NCI-H187 (cell line): ENCODE results near the gene RC3H1.
"Not testable (repeated sequence)": the region's sequence is repeated elsewhere in the genome, so short reads cannot be mapped to it uniquely, and the experiment has no call there.

Experiments
- DNase-seq, 2 experiments: peaks; one replicate each; lab custom pipeline; 2025; lab: John Stamatoyannopoulos, UW

Gene RC3H1

GRCh38 chr1:173937062-173937461, 85.1 kb downstream of the RC3H1 start:
- DNase-seq: no peak

GRCh38 chr1:173934440-173934839, 87.7 kb downstream of the RC3H1 start:
- no peak for DNase-seq

GRCh38 chr1:173930541-173930940, 91.6 kb downstream of the RC3H1 start:
- not testable (repeated sequence) for DNase-seq

- DNase-seq: no peak
Observed at GRCh38 chr1:173925306-173926242, 96.6 kb downstream of the RC3H1 start.

DNA sequence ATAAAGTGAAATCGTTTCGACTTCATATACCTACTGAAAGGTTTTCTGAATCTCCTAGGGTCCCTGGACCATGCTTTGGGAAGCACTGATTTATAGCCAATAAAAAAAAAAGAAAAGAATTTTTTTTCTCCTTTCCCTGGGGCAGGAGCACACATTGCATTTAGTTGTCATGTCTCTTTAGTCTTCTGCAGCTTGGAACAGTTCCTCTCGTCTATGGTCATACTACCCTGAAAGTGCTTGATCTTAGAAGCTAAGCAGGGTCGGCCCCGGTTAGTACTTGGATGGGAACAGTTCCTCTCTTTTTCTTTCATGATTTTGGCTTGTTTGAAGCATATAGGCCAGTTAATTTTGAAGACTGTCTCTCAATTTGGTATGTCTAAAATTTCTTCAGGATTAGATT, 101.3 kb downstream of the RC3H1 start:
- DNase-seq: no peak

DNA sequence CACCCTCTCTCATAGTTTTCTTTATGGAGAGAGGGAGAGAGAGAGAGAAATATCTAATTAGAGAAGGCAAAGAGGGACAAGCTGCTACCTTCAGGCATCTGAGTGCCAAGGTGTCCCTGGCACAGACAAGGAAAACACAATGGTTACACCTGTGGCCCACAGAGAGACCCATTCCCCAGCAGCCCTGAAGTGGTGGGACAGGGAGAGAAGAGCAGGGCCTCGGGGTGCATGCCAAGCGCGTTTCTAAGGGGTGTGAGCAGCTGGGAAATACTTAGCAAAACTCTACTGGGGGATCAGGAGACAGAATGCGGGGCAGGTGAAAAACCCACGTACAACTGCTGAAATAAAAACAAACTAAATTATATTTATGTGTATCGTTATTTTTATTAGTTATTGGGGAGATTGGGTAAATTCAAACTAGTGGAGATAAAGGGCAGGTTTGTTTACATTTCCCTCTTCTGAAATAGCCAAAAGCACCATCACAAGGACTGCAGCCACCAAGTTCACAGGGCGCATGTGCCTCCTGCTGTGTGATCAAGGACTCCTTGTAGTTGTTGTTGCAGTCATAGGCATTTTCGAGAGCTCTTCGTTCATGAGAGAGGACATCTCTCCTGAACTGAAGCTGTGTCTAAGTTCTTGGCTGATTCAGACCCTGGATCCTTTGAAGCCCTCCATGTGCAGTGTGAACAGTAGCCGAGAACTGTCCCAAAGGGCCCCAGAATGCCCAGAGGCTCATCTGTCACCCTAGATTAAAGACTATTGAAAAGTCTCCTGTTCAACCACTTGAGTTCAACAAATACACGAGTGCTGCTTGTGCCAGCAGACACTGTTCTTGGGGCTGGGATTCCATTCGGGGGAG, 104.3 kb downstream of the RC3H1 start:
- DNase-seq: peak in 1 of 2 experiments; percentile 37

GRCh38 chr1:173917149-173917548, 105.0 kb downstream of the RC3H1 start, which contains the start of gene SERPINC1:
TSS of gene SERPINC1 (minus strand) at chr1:173917327. CDS start at chr1:173917259, 68 bp downstream.
- no peak for DNase-seq

DNA sequence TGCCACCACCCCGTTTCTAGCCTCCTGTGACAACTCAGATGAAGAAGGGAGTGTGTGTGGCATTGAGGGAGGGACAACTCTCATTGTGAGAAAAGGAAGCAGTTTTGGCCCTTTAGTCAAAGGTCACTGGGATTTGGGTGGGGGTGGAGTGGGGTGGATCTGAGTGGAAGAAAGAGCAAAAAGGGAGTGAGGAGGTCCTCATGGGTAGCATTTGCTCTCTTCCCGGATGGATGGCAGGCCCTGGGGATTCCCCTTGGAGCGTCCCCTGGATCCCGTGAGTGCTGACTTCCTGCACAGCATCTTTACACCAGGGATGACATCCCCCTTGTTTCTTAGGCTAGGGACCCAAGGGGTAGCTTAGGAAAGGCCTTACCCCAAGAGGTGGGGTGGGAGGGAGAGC, 105.5 kb downstream of the RC3H1 start:
- DNase-seq: no peak

GRCh38 chr1:173915596-173915995, 106.6 kb downstream of the RC3H1 start:
- no peak for DNase-seq

DNA sequence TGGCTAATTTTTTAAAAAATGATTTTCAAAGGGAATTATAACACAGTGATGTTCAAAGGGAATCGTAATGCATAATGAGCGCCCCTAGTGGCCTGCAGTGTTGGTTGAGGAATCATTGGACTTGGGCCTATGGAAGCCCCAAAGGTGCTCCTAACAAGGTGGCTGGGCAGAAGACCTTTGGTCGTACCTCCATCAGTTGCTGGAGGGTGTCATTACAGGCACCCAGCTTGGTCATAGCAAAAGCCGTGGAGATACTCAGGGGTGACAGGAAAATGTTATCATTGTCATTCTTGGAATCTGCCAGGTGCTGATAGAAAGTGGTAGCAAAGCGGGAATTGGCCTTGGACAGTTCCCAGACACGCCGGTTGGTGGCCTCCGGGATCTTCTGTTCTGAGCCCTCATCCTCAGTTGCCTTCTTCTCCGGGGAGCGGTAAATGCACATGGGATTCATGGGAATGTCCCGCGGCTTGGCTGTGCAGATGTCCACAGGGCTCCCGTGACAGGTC, 107.7 kb downstream of the RC3H1 start:
- no peak for DNase-seq

- DNase-seq: no peak
Observed at GRCh38 chr1:173913111-173913510, 109.0 kb downstream of the RC3H1 start.

DNA sequence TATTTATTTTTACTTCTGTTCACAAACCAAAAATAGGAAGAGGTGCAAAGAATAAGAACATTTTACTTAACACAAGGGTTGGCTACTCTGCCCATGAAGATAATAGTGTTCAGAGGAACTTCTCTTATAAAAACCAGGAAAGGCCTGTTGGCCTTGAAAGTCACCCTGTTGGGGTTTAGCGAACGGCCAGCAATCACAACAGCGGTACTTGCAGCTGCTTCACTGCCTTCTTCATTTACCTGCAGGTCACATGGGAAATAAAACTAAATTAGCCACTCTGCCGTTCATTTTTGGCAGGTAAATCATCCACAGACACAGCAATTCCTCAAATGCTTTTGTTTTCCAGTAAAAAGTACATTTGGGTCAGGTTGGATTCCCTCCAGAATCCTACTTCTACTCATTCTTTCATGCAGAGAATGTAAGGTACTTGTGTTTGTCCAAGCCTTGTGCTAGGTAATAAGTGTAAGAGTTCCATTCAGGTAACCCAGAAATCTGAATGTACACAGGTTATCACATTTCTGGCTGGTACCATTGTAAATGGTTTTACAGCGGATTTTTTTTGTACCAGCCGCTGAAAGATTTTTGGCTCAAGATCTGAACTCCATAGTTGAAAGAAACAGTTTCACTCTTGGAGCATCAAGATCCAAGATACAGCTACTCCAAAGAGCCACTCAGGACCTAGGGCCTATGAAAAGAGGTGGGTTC, 118.2 kb downstream of the RC3H1 start:
- no peak for DNase-seq

DNA sequence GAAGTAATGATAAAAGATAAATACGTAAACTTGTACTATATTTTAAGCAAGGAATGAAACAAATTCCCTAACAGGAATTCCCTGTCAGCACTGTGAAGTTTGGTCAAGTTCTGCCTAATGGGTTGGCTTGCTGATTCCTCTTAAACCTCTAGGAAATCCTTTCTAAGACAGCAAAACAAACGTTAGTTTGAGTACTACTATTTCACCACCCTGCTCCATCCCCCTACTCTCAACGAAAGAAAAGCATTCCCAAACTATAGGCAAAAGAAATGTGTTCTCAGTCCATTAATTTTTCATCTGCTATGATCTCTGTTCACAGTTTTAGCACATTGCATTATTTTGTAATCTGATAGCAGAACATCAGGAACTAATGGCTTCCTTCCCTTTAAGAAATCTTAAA, 121.2 kb downstream of the RC3H1 start:
- DNase-seq: no peak

DNA sequence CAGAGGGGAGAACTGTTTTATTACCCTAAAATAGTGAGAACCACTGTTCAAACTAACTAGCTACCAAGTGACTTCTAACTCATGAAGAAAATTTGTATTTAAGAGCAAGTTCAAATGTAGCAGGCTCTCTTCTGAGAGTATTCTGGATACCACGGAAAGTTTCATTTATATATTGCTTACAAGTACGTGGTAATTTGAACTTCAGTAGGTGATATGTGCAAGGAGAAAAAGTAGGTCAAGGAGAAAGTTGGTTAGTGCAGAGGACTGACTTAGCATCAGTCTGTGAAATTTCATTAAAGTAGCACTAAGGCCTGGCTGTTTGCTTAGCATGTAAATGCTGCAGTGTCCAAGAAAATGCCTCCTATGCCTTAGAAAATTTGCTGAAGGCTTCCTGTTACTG, 121.7 kb downstream of the RC3H1 start:
- DNase-seq: no peak

- DNase-seq: no peak
Observed at GRCh38 chr1:173894189-173894588, 128.0 kb downstream of the RC3H1 start.

- no peak for DNase-seq
Observed at GRCh38 chr1:173893611-173894010, 128.5 kb downstream of the RC3H1 start.

DNA sequence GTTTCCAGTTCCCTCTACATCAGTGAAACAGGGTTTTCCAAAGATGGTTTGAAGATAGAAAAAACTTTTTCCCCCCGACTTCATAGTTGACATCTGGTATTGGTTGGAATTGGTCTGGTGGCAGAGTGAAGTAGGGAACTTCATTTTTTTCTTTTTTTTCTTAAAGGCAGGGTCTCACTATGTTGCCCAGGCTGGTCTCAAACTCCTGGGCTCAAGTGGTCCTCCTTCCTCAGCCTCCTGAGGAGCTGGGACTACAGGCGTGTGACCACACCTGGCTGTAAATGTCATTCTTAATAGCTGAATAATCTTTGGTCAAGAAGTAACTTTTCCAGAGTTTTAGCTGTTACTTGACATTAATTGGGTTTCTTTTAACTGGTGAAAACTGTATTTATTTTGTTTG, 132.3 kb downstream of the RC3H1 start:
- no peak for DNase-seq

DNA sequence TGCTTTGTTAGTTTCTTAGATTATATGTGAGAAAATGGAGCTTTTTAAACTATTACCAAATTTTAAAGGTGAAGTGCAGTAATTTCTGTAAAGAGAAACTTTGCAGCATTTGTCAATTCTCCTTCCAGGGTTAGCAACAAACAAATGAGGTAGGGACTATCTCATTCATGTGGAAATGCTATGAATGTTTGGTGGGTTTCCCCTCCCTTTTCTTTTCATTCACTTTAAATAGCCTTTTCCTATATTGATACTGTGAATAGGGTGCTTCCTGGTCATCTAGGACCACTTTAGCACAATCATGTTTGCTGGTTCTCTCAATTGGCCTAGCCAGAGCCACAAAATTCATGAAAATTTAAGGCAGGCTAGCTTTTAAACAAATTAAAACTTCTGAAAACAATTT, 133.4 kb downstream of the RC3H1 start:
- DNase-seq: no peak

GRCh38 chr1:173887627-173888026, 134.5 kb downstream of the RC3H1 start:
- DNase-seq: no peak

DNA sequence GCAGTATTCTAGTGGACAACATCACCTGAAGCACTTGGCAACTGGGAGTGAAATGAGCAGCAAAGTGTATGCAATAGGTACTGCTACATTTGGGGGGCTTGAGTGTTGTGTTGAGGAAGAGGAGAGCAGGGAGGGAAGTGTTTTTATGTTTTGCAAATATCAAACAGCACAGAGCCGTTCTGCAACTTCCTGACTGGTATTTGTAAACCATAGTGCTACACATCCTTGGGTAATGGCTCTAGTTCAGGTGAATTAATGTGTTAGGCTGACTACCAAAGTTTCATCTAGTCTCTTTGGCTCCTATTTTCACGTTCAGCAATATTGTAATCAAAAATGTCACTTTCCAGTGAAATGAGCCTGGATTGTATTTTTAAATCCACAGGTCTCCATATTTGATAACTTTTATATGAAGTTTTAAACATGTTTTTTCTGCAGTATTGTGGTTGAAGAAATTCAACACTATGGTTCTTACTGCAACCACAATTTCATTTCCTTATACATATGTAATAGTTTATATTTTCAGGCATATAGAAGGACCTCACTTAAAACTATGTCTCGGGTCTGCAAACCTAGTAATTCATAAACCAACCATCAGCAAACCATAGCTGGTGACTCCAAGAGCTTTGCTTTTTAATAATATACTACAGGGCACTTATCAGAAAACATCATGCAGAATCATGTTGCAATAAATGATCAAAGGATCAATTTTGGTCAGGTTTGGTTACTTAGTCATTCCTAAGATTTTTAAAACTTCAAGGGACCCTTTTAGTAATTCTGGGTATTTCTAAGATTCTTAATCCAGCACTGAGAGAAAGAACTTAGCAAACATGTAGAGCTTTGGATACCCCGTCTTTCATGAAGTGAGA, 135.2 kb downstream of the RC3H1 start:
- DNase-seq: no peak

- no peak for DNase-seq
Observed at GRCh38 chr1:173884701-173885100, 137.5 kb downstream of the RC3H1 start.
